ENCODE measurements around the gene MYH8. TPM values are rescaled to one million over a fixed set of nuclear protein-coding genes. Genes with fewer than 3 reads are reported as not detected.

Gene MYH8
- total RNA-seq, 1 donor from 2014 or later, result not detected

GRCh38 chr17:10398352-10398751 is 23.4 kb downstream of the MYH8 start:
- DNase-seq (ENCODE audit: low read depth, low spot score), result no peak
- no peak overlapping the region for H3K27ac Mint-ChIP-seq (ENCODE audit: unreplicated experiment)
- no peak for TF ChIP-seq CTCF (conservative IDR thresholded peaks at IDR 0.05)
- no peaks in the 10 kb centered on the region for H3K9me3 Mint-ChIP-seq
- no peaks in the 10 kb centered on the region for H3K4me1 Mint-ChIP-seq
- no peak overlapping the region for H3K4me3 Mint-ChIP-seq
- peaks cover 13% of the 10 kb centered on the region for H3K27me3 Mint-ChIP-seq (ENCODE audit: low read depth)
- no peaks in the 10 kb centered on the region for H3K36me3 Mint-ChIP-seq (ENCODE audit: low read depth)

- H3K9me3 Mint-ChIP-seq, result no peaks in the 10 kb centered on the region
- H3K36me3 Mint-ChIP-seq (ENCODE audit: low read depth), result no peaks in the 10 kb centered on the region
- no peaks in the 10 kb centered on the region for H3K4me1 Mint-ChIP-seq
- DNase-seq (ENCODE audit: low read depth, low spot score), result no peak
- no peak overlapping the region for H3K27ac Mint-ChIP-seq (ENCODE audit: unreplicated experiment)
- peaks cover 13% of the 10 kb centered on the region for H3K27me3 Mint-ChIP-seq (ENCODE audit: low read depth)
- TF ChIP-seq CTCF (conservative IDR thresholded peaks at IDR 0.05), result no peak
- H3K4me3 Mint-ChIP-seq, result no peak overlapping the region
Observed at GRCh38 chr17:10396524-10397163, 25.1 kb downstream of the MYH8 start.

- Mint-ChIP-seq H3K9me3 (no peaks in the 10 kb centered on the region), H3K27me3 (ENCODE audit: low read depth) (peaks cover 13% of the 10 kb centered on the region), H3K4me3 (no peak overlapping the region), H3K27ac (ENCODE audit: unreplicated experiment) (no peak overlapping the region), H3K4me1 (no peaks in the 10 kb centered on the region), H3K36me3 (ENCODE audit: low read depth) (no peaks in the 10 kb centered on the region)
- TF ChIP-seq CTCF (conservative IDR thresholded peaks at IDR 0.05), result no peak
- DNase-seq (ENCODE audit: low read depth, low spot score), result no peak
Observed at GRCh38 chr17:10394201-10394887, 27.4 kb downstream of the MYH8 start.

GRCh38 chr17:10392880-10393279 is 28.9 kb downstream of the MYH8 start:
- Mint-ChIP-seq H3K9me3 (peaks cover 6% of the 10 kb centered on the region), H3K27me3 (ENCODE audit: low read depth) (peaks cover 13% of the 10 kb centered on the region), H3K4me3 (no peak overlapping the region), H3K27ac (ENCODE audit: unreplicated experiment) (no peak overlapping the region), H3K4me1 (no peaks in the 10 kb centered on the region), H3K36me3 (ENCODE audit: low read depth) (no peaks in the 10 kb centered on the region)
- TF ChIP-seq CTCF (conservative IDR thresholded peaks at IDR 0.05), result no peak
- DNase-seq (ENCODE audit: low read depth, low spot score), result no peak

GRCh38 chr17:10385871-10386270 is 35.9 kb downstream of the MYH8 start:
- Mint-ChIP-seq H3K4me1 (no peaks in the 10 kb centered on the region), H3K9me3 (peaks cover 9% of the 10 kb centered on the region), H3K27me3 (ENCODE audit: low read depth) (peaks cover 4% of the 10 kb centered on the region), H3K36me3 (ENCODE audit: low read depth) (no peaks in the 10 kb centered on the region), H3K4me3 (no peak overlapping the region), H3K27ac (ENCODE audit: unreplicated experiment) (no peak overlapping the region)
- TF ChIP-seq CTCF (conservative IDR thresholded peaks at IDR 0.05), result no peak
- DNase-seq (ENCODE audit: low read depth, low spot score), result no peak
